ENCODE measurements around the gene C16orf96.
"Not testable (repeated sequence)": the region's sequence is repeated elsewhere in the genome, so short reads cannot be mapped to it uniquely, and the experiment has no call there.

The C16orf96 gene

DNA sequence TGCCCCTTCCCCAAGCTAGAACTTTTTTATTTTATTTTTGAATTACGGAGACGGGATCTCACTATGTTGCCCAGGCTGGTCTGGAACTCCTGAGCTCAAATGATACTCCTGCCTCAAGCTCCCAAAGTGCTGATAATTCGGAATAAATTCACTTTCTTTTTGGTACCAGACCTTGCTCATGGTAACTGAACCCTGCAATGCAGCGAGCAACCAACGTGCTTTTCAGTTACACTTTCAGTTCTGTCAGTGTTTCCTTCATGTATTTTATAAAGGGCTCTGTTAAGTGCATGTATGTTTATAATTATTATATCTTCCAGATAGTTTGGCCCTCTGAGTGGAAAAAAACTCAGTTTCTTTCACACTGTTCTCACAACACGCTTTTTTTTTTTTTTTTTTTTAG, 13.9 kb downstream of the C16orf96 start:
- no peak for DNase-seq

DNA sequence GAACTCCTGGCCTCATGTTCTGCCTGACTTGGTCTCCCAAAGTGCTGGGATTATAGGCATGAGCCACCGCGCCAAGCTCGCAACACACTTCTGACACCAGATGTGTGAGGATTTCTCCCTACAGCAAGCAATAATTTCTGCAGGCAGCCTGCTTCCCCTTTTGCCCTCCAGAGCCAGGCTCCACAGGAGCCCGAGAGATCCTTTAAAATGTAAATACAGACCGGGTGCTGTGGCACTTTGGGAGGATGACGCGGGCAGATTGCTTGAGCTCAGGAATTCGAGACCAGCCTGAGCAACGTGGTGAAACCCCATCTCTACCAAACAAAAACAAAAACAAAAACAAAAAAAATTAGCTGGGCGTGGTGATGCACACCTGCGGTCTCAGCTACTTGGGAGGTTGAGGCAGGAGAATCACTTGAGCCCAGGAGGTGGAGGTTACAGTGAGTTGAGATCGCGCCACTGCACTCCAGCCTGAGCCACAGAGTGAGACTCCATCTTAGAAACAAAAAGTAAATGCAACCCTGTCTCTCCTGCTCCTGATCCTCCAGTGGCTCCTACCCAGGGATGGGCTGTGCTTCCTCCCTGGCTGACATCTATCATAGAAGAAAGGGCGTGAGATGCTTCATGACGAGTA, 14.7 kb downstream of the C16orf96 start:
- DNase-seq = no peak

DNA sequence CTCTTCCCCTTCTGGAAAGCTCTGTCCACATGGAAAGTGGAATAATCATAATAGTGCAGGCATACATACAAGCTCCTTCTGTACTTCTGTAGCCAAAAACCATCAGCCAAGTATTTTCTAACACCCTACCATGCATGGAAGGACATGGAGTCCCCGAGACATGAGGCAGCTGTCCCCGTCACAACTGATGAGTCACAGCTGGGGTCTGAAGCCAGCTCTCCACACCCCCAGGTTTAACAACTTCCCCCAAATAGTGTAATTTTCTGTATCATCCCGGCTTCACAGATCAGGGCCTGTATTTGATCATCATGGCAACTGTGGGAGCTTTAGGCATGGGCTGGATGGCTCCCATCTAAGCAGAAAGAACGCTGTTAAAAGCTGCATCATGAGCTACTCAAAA, 16.6 kb downstream of the C16orf96 start:
- no peak for DNase-seq

DNA sequence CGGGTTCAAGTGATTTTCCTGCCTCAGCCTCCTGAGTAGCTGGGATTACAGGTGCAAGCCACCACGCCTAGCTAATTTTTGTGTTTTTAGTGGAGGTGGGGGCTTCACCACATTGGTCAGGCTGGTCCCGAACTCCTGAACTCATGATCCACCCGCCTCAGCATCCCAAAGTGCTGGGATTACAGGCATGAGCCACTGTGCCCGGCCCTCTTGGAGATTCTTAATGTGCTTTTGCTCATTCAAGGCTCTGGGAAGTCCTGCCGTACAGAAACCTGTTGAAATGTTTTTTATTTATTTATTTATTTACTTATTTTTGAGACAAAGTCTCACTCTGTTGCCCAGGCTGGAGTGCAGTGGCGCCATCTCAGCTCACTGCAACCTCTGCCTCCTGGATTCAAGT, 17.8 kb downstream of the C16orf96 start:
- DNase-seq = not testable (repeated sequence)

DNA sequence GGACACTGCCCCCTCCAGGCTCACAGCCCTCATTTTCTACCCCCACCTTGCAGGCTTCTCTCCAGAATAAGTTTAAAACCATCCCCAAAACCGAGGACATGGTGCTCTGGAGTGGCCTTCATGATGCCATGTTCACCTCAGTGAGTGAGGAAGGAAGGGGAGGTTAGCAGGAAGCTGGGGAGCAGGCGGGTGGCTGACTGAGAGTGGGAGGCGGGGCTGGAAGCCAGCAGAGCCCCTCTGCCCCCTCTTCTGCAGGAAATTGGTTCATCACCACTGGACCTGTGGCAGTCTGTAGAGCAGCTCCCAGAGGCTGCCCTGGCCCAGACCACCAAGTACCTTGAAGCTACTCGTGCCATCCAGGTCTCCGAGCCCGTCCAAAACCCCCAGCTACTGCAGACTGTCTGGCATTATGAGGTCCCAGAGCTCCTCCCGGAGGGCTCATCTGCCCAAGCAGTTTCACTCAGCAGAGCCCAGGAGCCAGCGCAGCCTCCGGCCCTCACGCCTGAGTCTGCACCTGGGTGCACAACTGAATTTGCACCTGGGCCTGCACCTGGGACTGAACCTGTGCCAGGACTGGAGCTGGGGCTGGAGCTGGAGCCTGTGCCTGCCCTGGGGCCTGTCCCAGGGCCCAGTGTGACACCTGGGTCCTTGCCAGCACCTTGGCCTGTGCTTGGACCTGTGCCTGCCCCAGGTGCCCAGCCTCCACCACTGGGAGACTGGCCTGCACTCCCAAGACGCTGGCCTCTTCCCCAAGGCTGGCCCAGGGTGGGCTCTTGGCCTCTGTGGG, 19.0 kb downstream of the C16orf96 start:
- DNase-seq = no peak

DNA sequence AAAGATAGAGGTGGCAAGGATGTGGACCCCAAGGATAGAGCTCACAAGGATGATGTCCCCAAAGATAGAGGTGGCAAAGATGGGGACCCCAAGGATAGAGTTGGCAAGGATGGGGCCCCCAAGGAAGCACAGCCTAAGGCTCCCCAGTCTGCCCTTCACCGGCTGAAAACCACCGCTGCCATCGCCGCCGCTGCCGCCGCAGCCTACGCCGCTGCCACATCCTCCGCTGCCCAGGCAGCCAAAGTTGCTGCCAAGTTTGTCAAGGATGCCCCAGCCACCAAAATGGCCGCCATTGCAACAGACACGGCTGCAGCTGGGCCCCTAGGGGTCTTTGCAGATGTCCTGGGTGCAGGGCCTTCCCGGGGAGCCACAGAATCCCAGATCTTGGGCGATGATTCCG, 19.9 kb downstream of the C16orf96 start:
- no peak for DNase-seq

DNA sequence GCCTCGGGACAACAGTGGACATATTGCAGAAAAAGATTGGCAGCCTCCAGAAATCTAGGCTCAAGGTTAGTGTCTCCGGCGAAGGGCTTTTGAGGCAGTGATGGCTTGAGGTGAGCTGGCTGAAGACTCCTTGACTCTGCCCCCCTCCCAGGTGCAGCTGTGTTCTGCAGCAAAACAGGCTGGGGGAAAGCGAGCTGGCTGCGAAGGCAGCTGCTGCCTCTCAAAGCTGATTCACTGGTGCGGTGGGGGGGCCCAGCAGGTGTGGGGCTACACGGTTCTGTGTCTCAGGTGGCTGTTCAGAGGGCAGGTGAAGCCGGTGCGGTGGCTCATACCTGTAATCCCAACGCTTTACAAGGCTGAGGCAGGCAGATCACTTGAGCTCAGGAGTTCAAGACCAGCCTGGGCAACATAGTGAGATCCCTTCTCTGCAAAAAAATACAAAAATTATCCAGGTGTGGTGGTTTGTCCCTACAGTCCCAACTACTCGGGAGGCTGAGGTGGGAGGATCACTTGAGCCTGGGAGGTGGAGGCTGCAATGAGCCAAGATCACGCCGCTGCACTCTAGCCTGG, 22.9 kb downstream of the C16orf96 start:
- DNase-seq = no peak

DNA sequence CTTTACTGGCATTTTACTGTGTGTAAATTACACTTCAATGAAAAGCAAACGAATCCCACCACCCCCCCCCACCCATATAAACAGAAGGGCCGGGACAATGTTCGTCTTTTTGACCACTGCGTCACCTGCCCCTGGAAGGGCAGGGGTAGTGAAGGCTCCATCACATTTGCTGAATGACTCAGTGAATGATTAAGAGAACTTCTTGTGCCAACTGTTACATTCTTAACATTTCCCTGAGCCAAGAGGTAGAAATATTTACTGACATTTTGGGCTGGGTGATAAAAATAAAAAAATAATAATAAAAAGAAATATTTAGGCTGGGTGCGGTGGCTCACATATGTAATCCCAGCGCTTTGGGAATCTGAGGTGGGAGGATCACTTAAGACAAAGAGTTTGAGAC, 24.1 kb downstream of the C16orf96 start:
- no peak for DNase-seq

DNA sequence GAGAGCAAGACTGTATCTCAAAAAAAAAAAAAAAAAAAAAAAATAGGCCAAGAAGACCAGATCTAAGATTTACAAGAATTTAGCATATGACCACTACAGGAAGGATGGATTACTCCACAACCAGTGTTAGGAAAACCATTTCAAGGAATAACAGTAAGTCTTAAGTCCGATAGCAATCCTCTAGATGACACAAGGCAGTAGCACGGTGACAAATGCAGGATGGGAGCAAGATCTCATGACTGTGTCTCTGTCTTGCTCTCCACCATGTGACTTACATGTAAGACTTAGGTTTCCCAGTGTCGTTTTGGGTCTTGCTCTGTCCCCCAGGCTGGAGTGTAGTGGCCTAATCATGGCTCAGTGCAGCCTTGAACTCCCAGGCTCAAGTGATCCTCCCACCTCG, 27.8 kb downstream of the C16orf96 start:
- no peak for DNase-seq

DNA sequence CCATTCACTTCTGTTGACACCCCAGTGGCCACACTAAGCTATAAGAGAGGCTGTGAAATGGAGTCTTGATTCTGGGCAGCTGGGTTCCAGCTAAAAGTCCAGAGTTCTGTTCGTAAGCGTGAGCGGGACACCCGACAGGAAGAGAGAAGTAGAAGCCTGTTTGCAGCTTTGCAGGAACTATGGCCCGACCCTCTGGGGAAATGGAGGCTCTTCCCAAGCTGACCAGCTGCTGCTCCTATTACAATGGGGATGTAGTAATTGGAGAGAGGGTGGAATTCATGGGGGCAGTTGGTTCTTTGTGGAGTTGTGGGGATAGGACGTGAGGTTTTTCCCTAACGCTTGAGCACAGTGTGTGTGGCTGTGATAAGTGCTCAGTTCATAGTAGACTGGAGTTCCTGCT, 30.2 kb downstream of the C16orf96 start:
- no peak for DNase-seq

DNA sequence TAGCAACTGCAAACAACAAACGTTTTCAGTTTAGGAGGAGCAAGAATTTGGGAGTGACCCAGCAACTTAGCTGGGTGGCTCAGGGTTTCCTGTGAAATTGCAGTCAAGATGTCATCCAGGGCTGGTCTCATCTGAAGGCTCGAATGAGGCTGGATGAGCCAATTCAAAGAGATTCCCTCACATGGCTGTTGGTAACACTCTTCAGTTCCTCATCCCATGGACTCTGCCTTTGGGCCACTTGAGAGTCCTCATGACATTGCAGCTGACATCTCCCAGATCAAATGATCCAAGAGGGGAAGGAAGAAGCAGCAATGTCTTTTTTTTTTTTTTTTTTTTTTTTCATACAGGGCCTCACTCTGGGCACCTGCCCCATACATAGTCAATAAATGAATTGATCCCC, 32.2 kb downstream of the C16orf96 start:
- DNase-seq = no peak

DNA sequence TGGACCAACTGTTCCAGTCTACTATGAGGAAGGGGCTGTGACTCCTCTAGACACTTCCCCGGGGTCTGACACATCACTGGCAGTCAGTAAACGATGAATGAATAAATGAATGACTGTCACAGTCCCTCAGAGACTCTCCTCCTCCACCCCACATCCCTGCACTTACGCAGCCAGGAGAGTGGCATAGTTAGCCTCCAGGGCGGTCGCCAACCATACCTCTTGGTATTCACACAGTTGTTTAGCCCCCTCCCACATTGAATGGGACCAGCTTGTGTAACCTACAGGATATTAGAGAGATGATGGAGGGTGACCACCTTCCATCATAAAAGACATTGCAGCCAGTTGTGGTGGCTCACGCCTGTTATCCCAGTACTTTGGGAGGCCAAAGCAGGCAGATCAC, 32.8 kb downstream of the C16orf96 start:
- no peak for DNase-seq

DNA sequence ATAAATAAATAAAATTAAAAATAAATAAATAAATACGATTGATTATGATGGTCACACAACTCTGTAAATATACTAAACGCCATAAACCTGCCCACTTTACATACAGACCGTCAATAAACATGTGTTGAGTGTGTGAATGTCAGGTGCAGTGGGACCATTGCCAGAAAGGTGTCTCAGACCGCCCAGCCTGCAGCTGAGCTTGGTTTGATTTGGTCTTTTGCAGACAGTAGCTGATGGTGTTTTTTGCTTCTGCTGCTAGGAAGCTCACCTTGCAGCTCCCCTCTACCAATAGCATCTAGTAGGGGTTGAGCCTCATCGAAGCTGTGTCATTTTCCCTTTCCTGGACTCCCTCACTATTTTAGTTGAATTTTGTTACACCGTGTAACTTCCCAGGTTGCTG, 35.1 kb downstream of the C16orf96 start:
- no peak for DNase-seq

DNA sequence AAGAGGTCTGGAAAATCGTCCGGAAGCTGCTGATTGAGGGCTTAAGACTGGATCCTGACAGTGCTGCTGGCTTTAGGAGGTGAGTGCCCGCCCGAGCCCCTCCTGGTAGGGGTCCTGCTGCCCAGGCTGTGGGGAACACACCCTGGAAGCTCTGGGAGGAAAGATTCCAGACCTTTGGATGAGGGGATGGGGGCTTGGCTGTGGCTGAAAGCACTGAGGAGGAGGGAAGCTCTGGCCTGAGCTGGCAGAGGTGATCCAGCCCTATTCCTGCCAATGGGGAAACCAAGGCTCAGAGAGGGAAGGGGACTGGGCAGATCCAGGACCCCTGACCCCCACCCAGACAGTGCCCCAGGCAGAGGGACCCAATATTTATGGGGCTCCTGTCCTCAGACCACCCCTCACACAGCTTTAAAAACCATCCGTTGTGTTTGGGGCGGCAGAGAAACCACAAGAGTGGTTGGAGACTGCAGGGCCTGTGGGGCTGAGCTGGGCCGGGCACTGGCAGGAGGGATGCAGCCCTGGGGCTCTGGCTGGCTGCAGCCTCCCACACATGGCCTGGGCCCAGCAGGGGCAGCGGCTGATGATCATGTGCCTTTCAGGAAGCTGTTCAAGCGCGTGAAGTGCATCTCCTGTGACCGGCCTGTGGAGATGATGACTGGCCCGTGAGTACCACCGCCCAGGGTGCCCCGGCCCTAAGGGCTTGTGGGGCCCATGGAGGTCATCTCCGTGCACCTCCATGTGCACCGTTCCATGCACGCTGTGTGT, 35.7 kb downstream of the C16orf96 start:
- no peak for DNase-seq

DNA sequence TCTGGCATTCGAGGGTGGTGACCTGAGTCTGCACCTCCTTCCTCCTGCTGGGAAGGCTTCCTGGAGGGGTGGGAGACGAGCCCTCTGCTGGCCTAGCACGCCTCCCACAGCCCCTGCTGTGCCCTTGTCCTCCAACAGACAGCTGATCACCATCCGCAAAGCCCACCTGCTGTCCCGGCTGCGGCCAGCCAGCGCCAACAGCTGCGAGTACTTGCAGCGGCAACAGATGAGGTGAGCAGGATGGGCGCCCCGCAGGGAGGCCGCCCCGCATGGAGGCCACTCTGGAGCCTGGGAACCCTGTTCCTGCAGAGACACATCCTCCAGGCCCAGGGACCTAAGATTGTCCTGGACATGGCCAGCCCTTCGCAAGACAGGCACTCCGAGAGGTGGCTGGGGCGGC, 36.9 kb downstream of the C16orf96 start:
- no peak for DNase-seq

DNA sequence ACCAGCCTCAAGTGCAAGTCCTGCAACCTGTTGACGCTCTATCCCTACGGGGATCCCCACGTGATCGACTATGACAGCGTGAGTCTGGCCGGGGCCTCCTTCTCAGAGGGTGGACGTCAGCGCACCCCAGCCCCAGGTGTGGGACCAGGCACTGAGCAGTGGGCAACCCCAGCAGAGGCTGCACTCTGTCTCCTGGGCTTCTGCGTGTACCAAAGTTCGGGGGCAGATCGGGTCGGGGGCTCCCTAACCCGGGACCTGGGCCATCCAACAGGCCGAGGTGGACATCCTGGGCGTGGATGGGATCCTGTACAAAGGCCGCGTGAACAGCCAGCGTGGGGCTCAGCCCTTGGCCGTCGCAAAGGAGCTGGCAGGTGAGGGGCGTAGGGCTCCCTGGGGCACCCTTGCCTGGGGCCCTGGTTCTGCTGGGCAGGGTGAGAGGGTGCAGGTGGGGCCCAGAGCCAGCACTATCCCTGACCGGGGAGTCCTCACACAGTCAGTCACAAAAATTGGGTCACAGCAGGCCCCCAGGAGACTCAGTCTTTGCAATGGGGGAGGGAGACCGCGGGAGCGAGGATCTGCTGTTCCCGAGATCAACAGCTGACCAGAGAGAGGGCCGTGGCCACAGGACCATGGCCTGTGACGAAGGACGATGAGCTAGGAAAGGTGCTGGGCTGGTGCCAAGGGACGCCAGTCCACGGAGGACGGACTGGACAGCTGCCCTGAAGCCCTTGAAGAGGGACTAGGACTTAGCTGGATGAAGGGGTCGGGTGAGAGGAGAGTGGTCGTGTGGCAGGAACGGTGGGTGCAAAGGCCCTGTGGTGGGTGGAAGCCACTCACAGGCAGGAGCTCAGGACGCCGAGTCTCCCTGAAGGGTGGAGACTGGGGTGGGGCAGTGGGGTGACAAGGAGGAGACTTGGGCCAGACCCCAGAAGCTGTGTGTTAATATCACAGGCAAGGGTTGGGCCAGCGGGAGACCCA, 38.6 kb downstream of the C16orf96 start:
- no peak for DNase-seq

DNA sequence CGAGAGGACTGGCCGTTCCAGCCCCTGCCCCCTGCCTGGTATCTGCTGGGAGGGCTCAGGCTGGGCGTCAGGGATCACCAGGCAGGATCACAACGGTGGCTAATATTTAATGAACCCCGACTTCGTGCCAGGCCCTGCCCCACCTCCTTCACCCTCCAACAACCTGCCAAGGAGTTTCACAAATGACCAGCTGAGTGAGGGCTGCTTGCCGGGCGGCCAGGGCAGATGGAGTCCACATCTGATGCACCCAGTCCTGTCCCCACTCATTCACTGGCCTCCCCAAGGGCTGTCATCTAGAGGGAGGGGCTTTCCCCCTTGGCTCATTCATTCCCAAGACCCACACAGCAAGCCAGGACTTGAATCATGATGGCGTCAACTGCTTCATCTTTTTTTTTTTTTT, 41.0 kb downstream of the C16orf96 start:
- DNase-seq = no peak

DNA sequence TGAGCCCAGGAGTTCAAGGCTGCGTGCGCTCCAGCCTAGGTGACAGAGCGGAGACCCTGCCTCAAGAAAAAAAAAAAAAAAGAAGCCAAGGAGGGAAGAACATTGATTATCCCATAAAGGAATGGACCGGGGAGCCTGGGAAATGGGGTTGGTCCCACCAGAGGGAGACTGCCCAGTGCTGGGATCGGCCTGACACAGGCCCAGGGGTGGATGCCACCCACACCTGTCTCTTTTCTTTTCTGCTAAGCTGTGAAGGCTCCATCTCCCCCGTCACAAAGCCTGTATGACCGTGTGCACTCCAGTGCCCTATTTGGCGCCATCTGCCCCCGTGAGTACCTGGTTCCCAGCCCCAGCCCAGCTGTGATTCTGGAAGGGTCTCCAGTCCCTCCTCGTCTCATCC, 42.9 kb downstream of the C16orf96 start:
- DNase-seq = no peak

DNA sequence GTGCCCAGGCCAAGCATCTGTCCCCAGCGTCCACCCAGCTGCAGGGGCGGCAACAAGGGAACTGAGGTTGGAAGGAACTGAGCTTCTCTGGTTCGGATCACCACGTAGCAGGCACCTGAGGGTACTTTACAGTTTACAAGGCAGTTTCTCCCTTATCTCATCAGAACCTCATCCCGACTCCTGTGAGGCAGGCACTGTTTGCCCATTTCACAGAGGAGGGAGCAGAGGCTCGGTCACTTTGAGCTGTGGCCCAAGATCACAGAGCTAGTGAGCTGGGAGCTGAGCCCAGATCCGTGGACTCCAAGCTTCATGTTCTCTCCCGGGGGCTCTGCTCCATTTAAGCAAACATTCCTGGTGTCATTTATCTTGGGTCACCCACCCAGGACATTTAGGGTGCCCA, 43.4 kb downstream of the C16orf96 start:
- DNase-seq = no peak

DNA sequence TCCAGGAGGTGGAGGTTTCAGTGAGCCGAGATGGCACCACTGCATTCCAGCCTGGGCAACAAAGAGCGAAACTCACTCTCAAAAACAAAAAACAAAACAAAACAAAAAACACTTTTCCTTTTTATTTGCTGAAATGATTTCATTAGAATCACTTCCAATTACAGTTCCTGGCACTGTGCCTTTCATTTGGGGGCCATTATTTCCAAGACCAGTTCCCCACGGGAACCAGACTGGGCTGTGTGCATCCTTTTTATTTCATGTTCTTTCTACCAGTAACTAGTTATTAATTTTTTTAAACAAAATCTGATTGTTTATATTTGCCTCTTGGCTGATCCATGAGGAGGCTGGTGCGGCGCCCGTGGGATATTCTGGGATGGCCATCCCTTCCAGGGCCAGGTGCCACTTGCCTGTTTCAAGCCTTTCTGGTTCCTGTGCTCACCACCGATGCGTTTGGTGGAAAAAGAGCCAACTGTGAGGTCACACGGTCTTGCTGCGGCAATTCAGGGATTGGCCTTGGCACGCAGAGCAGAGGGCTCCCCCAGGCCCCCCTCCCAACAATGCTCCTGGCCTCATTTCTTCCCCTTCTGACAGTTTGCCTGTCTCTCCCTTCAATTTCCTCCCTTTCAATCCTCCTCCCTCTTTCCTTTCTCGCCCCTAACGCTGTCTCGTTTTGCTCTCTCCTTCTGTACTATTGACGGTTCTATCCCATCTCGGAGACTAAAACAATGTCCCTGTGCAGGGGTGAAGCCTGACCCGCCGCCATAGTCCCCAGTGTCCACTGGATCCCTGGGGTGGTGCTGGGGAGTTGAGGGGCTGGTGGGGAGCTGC, 45.1 kb downstream of the C16orf96 start:
- no peak for DNase-seq

DNA sequence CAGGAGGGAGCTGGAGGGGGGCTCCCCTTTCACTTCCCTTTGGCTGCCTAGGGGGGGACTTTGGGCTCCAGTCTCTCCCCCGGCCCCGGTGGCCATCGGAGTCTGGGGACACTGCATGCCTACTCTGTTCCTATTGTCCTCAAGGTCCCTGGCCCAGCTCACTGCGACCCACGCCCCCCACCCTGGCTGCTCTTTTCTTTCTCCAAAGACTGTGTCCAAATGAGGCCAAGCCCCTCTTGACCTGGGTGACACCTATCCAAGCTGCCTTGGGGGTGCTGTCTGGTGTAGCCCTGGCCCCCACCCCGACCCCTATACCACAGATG, 45.7 kb downstream of the C16orf96 start:
- DNase-seq = no peak

DNA sequence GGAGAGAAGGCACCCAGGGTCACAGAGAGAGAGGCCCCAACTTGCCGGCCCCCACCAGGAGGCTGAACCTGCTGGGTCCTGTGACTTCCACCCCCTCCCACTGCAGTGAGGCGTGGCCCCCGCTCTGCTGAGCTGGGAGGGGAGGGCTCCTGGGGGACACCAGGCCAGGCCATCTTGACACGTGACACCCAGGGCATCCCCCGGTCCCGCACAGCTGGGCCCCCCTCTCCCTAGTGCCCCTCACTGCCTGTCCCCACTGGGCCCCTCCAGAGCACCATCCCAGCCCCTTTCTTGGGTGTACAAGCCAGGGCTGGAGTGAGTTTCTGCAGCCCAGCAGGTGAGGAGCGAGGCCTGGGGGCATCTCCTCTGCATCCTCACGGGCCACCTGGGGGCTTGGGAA, 46.2 kb downstream of the C16orf96 start:
- no peak for DNase-seq
